A673 (cell line): Measurements from ENCODE around the gene ANKLE1. TPM values are rescaled to one million over a fixed set of nuclear protein-coding genes. Genes with fewer than 3 reads are reported as not detected.

Source experiments
- BruUV-seq: library from RNA; stranded (reverse); fragments of 400-500 nt; replicated peaks from 2 replicates; lab custom pipeline; 2021; lab: Mats Ljungman, UMichigan
- CTCF ChIA-PET: fragments of 300-600 bp; sonication (Branson Sonifier 250); formaldehyde crosslinking; loops from one replicate; lab custom pipeline; 2022; ENCODE audit warnings: antibody characterized with exemption; lab: Charles Lee
- POLR2A ChIA-PET: fragments of 300-600 bp; sonication (Branson Sonifier 250); formaldehyde crosslinking; loops from one replicate; lab custom pipeline; 2022; ENCODE audit warnings: antibody characterized with exemption; ENCODE audit not compliant: low non-redundant PET; lab: Charles Lee
- DNase-seq: peaks from one replicate; pipeline ENCODE4 v3.0.0-alpha.2; 2015; ENCODE audit warnings: low spot score
- H3K27ac ChIP-seq: fragments of 200-600 bp; sonication (generic); 2 replicates; pipeline ENCODE4 v1.5.1; 2016; ENCODE audit warnings: mixed run types, low read depth, mild to moderate bottlenecking, mixed read lengths, antibody characterized with exemption, low read length; ENCODE audit not compliant: poor library complexity, severe bottlenecking
- H3K27me3 ChIP-seq: fragments of 200-600 bp; sonication (generic); replicated peaks from 2 replicates; pipeline ENCODE4 v1.6.1; 2017; ENCODE audit warnings: mixed run types, low read depth, mild to moderate bottlenecking, mixed read lengths, antibody characterized with exemption, low read length; ENCODE audit not compliant: insufficient read depth, poor library complexity
- H3K36me3 ChIP-seq: fragments of 200-600 bp; sonication (generic); 2 replicates; pipeline ENCODE4 v1.6.1; 2016; ENCODE audit warnings: mixed run types, mild to moderate bottlenecking, mixed read lengths, antibody characterized with exemption, low read length; ENCODE audit not compliant: insufficient read depth, poor library complexity, severe bottlenecking
- H3K4me1 ChIP-seq: fragments of 200-600 bp; sonication (generic); 2 replicates; pipeline ENCODE4 v1.6.1; 2017; ENCODE audit warnings: mixed run types, mild to moderate bottlenecking, mixed read lengths, antibody characterized with exemption, low read length; ENCODE audit not compliant: insufficient read depth, poor library complexity, severe bottlenecking
- H3K4me3 ChIP-seq: fragments of 200-600 bp; sonication (generic); 2 replicates; pipeline ENCODE4 v1.5.1; 2016; ENCODE audit warnings: low read depth, mixed run types, mild to moderate bottlenecking, mixed read lengths, low read length; ENCODE audit not compliant: poor library complexity, severe bottlenecking
- H3K9me3 ChIP-seq: fragments of 200-600 bp; sonication (generic); 2 replicates; pipeline ENCODE4 v1.6.1; 2016; ENCODE audit warnings: mixed run types, low read depth, mild to moderate bottlenecking, mixed read lengths, antibody characterized with exemption, low read length; ENCODE audit not compliant: poor library complexity, severe bottlenecking
- EZH2 ChIP-seq: fragments of 200-600 bp; sonication (generic); IDR thresholded peaks from 2 replicates; pipeline ENCODE4 v1.6.1; 2017; ENCODE audit warnings: borderline replicate concordance, low read depth, mild to moderate bottlenecking, mixed read lengths, antibody characterized with exemption, low read length; ENCODE audit not compliant: poor library complexity, severe bottlenecking
- intact Hi-C: fragments of 100-400 bp; cut with micrococcal nuclease; formaldehyde crosslinking; loops from one replicate; pipeline ENCODE4 v1.10.0; 2022; ENCODE audit not compliant: unreplicated experiment
- total RNA-seq: library from RNA; stranded (reverse); gene quantifications from 2 replicates; pipeline ENCODE4 v1.2.3, GENCODE V29; 2021
- TF ChIP-seq, protein P1 (sequence below): fragments of 300-800, 200-600 bp; sonication (generic); conservative IDR thresholded peaks from 2 replicates; pipeline ENCODE4 v1.5.1; 2017; ENCODE audit warnings: low read depth, mild to moderate bottlenecking, antibody characterized with exemption, low read length, moderate library complexity, mixed read lengths

The ANKLE1 gene
- total RNA-seq, 1 experiment from 2014 or later = 17.5 TPM

DNA sequence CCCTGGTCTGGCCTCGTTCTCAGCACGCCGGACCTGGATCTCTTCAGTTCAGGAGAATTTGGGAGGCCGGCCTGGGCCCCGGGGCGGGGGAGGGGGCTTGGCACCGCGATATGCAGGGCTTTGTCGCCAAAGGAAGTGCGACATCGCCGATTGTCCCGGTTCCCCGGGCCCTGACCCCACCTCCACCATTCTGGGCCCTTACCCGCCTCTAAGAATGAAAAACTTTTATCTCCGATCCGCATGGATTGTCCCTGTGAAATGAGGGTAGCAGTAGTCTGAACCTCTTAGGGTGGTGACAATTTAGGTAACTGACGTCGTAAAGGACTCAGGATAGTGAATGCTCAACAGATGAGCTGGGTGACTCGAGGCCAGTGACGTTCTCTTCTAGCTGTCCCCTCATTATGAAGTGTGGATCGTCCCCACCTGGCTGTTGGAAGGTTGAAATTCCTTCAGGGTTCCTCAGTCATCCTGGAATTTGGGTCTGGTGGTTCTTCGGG is 28.3 kb downstream of the ANKLE1 start:
- Histone ChIP-seq H3K27ac (peak overlapping the region; percentile 81), H3K36me3 (peaks cover 14% of the 10 kb centered on the region), H3K4me3 (peak overlapping the region; percentile 93), H3K27me3 (no peaks in the 10 kb centered on the region), H3K9me3 (no peaks in the 10 kb centered on the region), H3K4me1 (peaks cover 3% of the 10 kb centered on the region)
- BruUV-seq = no TSS peak
- intact Hi-C loops = no loop called here
- ChIA-PET POLR2A (interaction anchor here (0.5 kb wide), 1 partner anchor 26 kb away, joined by 9 read pairs; no protein-coding TSS in a partner anchor), CTCF (no interaction called here)
- TF ChIP-seq, protein P1, sequence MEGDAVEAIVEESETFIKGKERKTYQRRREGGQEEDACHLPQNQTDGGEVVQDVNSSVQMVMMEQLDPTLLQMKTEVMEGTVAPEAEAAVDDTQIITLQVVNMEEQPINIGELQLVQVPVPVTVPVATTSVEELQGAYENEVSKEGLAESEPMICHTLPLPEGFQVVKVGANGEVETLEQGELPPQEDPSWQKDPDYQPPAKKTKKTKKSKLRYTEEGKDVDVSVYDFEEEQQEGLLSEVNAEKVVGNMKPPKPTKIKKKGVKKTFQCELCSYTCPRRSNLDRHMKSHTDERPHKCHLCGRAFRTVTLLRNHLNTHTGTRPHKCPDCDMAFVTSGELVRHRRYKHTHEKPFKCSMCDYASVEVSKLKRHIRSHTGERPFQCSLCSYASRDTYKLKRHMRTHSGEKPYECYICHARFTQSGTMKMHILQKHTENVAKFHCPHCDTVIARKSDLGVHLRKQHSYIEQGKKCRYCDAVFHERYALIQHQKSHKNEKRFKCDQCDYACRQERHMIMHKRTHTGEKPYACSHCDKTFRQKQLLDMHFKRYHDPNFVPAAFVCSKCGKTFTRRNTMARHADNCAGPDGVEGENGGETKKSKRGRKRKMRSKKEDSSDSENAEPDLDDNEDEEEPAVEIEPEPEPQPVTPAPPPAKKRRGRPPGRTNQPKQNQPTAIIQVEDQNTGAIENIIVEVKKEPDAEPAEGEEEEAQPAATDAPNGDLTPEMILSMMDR = no peak
- no peak for TF ChIP-seq EZH2
- no peak for DNase-seq

DNA sequence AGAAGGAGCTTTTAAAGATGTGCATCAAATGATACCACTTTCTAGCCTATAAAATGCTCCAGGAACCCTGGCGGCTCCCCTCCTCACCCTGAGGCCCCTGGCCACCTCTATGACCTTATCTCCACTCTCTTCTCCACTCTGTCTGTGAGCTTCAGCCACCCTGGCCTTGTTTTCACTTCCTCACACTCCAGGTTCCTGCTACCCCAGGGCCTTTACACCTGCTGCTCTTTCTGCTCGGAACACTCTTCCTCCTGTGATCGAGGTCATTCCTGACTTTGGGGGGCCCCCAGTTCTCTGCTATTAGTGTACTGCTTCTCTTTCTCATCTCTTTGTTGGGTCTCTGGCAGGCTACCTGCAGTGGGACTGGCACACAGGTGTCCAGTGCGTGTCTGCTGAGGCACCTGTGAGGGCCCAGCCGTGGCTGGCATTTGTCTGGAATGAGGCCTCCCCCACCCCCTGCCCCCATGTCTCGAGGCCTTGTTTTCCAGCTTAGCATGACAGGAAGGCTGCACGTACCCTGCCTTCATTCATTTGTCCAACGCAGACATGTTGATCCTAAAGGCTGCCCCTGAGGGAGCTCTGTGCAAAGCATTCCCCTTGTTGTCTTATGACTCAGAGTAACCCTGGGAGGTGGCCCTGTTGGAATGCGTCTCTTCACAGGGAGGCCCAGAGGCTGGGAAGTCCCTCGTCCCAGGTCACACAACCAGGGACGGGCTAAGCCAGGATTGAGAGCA is 29.9 kb downstream of the ANKLE1 start:
- POLR2A ChIA-PET = no interaction called here
- Histone ChIP-seq H3K27me3 (no peaks in the 10 kb centered on the region), H3K27ac (no peak overlapping the region), H3K9me3 (no peaks in the 10 kb centered on the region), H3K36me3 (peaks cover 21% of the 10 kb centered on the region), H3K4me3 (no peak overlapping the region), H3K4me1 (no peaks in the 10 kb centered on the region)
- no peak for TF ChIP-seq EZH2
- intact Hi-C loops = no loop called here
- CTCF ChIA-PET = no interaction called here
- no TSS peak for BruUV-seq
- no peak for DNase-seq

DNA sequence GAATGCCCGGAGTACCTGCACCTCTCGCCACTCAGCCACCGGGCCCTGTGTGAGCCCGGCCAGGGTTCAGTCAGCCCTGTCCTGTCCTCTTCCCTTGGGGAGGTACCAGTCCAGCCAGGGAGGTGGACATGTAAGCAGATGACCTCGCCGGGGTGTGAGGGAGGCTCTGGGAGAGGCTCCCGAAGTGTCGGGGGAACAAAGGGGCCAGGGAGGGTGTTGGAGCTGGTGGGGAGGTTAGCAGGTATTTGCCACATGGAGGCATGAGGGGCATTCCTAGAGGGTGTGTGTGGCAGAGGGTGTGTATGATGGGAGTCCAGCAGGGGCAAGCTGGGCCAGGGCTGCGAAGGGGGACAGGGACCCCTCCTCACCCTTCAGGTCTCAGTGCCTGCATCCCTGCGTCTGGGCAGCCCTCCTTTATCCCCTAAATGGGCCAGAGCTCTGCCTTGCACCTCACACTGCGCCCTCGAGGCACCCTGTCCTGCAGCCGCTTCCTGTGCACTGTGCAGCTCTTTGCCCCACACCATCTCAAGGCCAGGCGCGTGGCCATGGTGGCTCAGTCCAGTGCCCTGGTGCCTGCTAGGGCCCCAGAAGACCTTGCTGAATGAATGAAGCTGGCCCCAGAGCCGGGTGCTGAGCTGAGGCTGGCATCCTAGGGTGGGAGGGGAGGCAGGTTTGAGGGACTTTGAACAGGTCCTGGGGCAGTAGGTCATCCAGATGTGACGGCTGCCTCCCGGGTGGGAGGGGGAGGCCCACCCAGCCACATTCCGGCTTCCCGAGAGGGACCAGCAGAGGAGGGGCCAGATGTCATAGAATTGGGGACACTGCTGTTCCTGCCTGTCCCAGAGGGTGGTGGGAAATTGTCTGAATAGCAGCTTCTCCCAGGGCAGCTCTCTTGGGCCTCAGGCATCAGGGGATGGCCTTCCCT is 30.8 kb downstream of the ANKLE1 start:
- BruUV-seq = no TSS peak
- TF ChIP-seq EZH2 = no peak
- TF ChIP-seq, protein P1 = no peak
- Histone ChIP-seq H3K27me3 (no peaks in the 10 kb centered on the region), H3K9me3 (no peaks in the 10 kb centered on the region), H3K27ac (no peak overlapping the region), H3K4me1 (no peaks in the 10 kb centered on the region), H3K4me3 (no peak overlapping the region), H3K36me3 (peaks cover 21% of the 10 kb centered on the region)
- ChIA-PET POLR2A (no interaction called here), CTCF (no interaction called here)
- intact Hi-C loops = no loop called here
- no peak for DNase-seq
